ENCODE results near the gene BCAS3. TPM values are rescaled to one million over a fixed set of nuclear protein-coding genes. Genes with fewer than 3 reads are reported as not detected.

BCAS3 gene
- total RNA-seq, 1 donor from 2014 or later, result 15.2 TPM

GRCh38 chr17:60741031-60741430 lies 63.4 kb downstream of the BCAS3 start:
- H3K4me3 ChIP-seq (ENCODE audit: low read depth, low read length), result no peak overlapping the region
- no peak for DNase-seq (ENCODE audit: low read depth)
- TF ChIP-seq CTCF (conservative IDR thresholded peaks at IDR 0.05; ENCODE audit: low read depth, low read length), result no peak

GRCh38 chr17:60743282-60743681 lies 65.6 kb downstream of the BCAS3 start:
- no peak for DNase-seq (ENCODE audit: low read depth)
- H3K4me3 ChIP-seq (ENCODE audit: low read depth, low read length), result no peak overlapping the region

GRCh38 chr17:60743799-60744198 lies 66.1 kb downstream of the BCAS3 start:
- H3K4me3 ChIP-seq (ENCODE audit: low read depth, low read length), result no peak overlapping the region
- TF ChIP-seq CTCF (conservative IDR thresholded peaks at IDR 0.05; ENCODE audit: low read depth, low read length), result no peak
- no peak for DNase-seq (ENCODE audit: low read depth)

More at GRCh38 chr17:60743282-60743681, 65.6 kb downstream of the BCAS3 start:
- no peak for TF ChIP-seq CTCF (conservative IDR thresholded peaks at IDR 0.05; ENCODE audit: low read depth, low read length)

GRCh38 chr17:60744355-60744966 lies 66.8 kb downstream of the BCAS3 start:
- no peak overlapping the region for H3K4me3 ChIP-seq (ENCODE audit: low read depth, low read length)
- TF ChIP-seq CTCF (conservative IDR thresholded peaks at IDR 0.05; ENCODE audit: low read depth, low read length), result no peak
- DNase-seq (ENCODE audit: low read depth), result no peak

- H3K4me3 ChIP-seq (ENCODE audit: low read depth, low read length), result no peak overlapping the region
- peak; percentile 24 for TF ChIP-seq CTCF (conservative IDR thresholded peaks at IDR 0.05; ENCODE audit: low read depth, low read length)
- no peak for DNase-seq (ENCODE audit: low read depth)
Measured at GRCh38 chr17:60745544-60745943, 67.9 kb downstream of the BCAS3 start.

GRCh38 chr17:60747069-60747808 lies 69.6 kb downstream of the BCAS3 start:
- H3K4me3 ChIP-seq (ENCODE audit: low read depth, low read length), result no peak overlapping the region
- DNase-seq (ENCODE audit: low read depth), result no peak
- no peak for TF ChIP-seq CTCF (conservative IDR thresholded peaks at IDR 0.05; ENCODE audit: low read depth, low read length)

GRCh38 chr17:60748204-60748603 lies 70.6 kb downstream of the BCAS3 start:
- DNase-seq (ENCODE audit: low read depth), result no peak
- no peak for TF ChIP-seq CTCF (conservative IDR thresholded peaks at IDR 0.05; ENCODE audit: low read depth, low read length)
- H3K4me3 ChIP-seq (ENCODE audit: low read depth, low read length), result no peak overlapping the region
